K562 (cell line): ENCODE measurements around the gene INPP5E.

Source experiments
- BMI1 ChIP-seq: fragments of 150-350 bp; IDR thresholded peaks from 2 replicates; pipeline ENCODE4 v1.6.1; 2014; ENCODE audit warnings: low read length
- BRD4 ChIP-seq: fragments of 200-600 bp; sonication (generic); IDR thresholded peaks from 2 replicates; pipeline ENCODE4 v1.6.1; 2017; ENCODE audit warnings: inconsistent platforms
- GABPA ChIP-seq: fragments of 200-800 bp; sonication (Bioruptor generic); conservative IDR thresholded peaks from 2 replicates; pipeline ENCODE4 v1.6.1; 2016; ENCODE audit warnings: low read depth, missing genetic modification characterization, missing compliant biosample characterization
- ILK ChIP-seq: fragments of 450-650 bp; IDR thresholded peaks from 2 replicates; pipeline ENCODE4 v1.6.1; 2016; ENCODE audit warnings: missing genetic modification characterization, low read depth, mild to moderate bottlenecking, missing compliant biosample characterization, moderate library complexity, borderline replicate concordance
- JUND ChIP-seq, 2 experiments: IDR thresholded peaks; 2 replicates in 1 of 2; 3 replicates in 1 of 2; pipeline ENCODE4 v1.6.1; 2011; ENCODE audit warnings: borderline replicate concordance in 2 of 2, low read depth in 2 of 2, low read length in 2 of 2, improper control_type of control experiment in 1 of 2, missing biosample characterization in 1 of 2, missing genetic modification characterization in 1 of 2, missing genetic modification reagents in 1 of 2
- POLR2AphosphoS5 ChIP-seq: IDR thresholded peaks from 2 replicates; pipeline ENCODE4 v1.6.1; 2011; ENCODE audit warnings: mild to moderate bottlenecking, low read depth, low read length, moderate library complexity; ENCODE audit not compliant: control insufficient read depth, insufficient read depth
- RNF2 ChIP-seq: sonication (generic); IDR thresholded peaks from 2 replicates; pipeline ENCODE4 v1.6.1; 2016
- TOE1 ChIP-seq, 2 experiments: fragments of 450-650 bp in 1 of 2; sonication (generic) in 1 of 2; formaldehyde crosslinking in 1 of 2; IDR thresholded peaks; 2 replicates each; pipeline versions ENCODE4 v1.7.1 to v1.8.0; 2016 to 2022; ENCODE audit warnings: borderline replicate concordance in 2 of 2, mild to moderate bottlenecking in 2 of 2, antibody characterized with exemption in 1 of 2, inconsistent platforms in 1 of 2, low read depth in 1 of 2, missing genetic modification reagents in 1 of 2, moderate library complexity in 1 of 2
- TF ChIP-seq, protein P1 (sequence below), 3 experiments: IDR thresholded peaks in 2 of 3; conservative IDR thresholded peaks in 1 of 3; 2 replicates each; pipeline ENCODE4 v1.5.1; 2011 to 2012; ENCODE audit warnings: low read length in 3 of 3, mild to moderate bottlenecking in 3 of 3, control low read depth in 2 of 3, improper control_type of control experiment in 1 of 3, inconsistent platforms in 1 of 3, low read depth in 1 of 3, mixed read lengths in 1 of 3, moderate library complexity in 1 of 3; ENCODE audit not compliant: insufficient read depth in 2 of 3
- TF ChIP-seq, protein P2 (sequence below): fragments of 450-650 bp; formaldehyde crosslinking; IDR thresholded peaks from 2 replicates; pipeline ENCODE4 v1.4.0; 2022; ENCODE audit warnings: missing genetic modification characterization

DNA sequence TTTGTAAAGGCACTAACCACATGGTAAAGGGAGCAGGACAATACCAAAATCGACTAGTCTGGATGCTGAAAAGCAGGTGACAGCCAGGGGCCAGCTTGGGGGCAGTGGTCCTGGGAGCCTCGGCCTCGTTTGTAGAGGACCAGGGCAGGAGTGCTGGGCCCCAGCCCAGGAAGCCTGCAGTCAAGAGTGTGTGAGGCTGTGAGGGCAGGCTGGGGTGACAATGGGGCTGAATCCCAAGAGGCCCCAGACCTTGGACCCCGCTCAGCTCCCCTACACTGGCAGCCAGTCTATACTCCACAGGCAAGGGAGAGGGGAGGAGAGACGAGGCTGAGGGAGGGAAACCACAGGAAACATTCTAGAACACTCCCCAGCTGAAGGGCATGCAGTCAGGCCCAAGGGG lies 2.6 kb upstream of the INPP5E start:
- TF ChIP-seq RNF2, result no peak
- no peak for TF ChIP-seq JUND (IDR thresholded peaks at IDR 0.05; ENCODE audit: borderline replicate concordance, low read depth, low read length)
- no peak for TF ChIP-seq JUND (tag; IDR thresholded peaks at IDR 0.05; ENCODE audit: borderline replicate concordance, low read depth, low read length)
- no peak for TF ChIP-seq BMI1
- TF ChIP-seq, protein P1, sequence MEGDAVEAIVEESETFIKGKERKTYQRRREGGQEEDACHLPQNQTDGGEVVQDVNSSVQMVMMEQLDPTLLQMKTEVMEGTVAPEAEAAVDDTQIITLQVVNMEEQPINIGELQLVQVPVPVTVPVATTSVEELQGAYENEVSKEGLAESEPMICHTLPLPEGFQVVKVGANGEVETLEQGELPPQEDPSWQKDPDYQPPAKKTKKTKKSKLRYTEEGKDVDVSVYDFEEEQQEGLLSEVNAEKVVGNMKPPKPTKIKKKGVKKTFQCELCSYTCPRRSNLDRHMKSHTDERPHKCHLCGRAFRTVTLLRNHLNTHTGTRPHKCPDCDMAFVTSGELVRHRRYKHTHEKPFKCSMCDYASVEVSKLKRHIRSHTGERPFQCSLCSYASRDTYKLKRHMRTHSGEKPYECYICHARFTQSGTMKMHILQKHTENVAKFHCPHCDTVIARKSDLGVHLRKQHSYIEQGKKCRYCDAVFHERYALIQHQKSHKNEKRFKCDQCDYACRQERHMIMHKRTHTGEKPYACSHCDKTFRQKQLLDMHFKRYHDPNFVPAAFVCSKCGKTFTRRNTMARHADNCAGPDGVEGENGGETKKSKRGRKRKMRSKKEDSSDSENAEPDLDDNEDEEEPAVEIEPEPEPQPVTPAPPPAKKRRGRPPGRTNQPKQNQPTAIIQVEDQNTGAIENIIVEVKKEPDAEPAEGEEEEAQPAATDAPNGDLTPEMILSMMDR (IDR thresholded peaks at IDR 0.05 in 2 of 3, conservative IDR thresholded peaks at IDR 0.05 in 1 of 3; ENCODE audit: insufficient read depth in 2 of 3, low read depth in 1 of 3, low read length in 3 of 3), result no peak
- TF ChIP-seq GABPA (tag), result no peak
- TF ChIP-seq TOE1 (IDR thresholded peaks at IDR 0.05; ENCODE audit: borderline replicate concordance), result no peak
- TF ChIP-seq TOE1 (CRISPR knock-in tag; IDR thresholded peaks at IDR 0.05; ENCODE audit: borderline replicate concordance, low read depth), result no peak
- TF ChIP-seq ILK (tag), result no peak
- TF ChIP-seq, protein P2, sequence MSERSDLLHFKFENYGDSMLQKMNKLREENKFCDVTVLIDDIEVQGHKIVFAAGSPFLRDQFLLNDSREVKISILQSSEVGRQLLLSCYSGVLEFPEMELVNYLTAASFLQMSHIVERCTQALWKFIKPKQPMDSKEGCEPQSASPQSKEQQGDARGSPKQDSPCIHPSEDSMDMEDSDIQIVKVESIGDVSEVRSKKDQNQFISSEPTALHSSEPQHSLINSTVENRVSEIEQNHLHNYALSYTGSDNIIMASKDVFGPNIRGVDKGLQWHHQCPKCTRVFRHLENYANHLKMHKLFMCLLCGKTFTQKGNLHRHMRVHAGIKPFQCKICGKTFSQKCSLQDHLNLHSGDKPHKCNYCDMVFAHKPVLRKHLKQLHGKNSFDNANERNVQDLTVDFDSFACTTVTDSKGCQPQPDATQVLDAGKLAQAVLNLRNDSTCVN (CRISPR knock-in tag), result no peak
- no peak for TF ChIP-seq BRD4
- no peak for TF ChIP-seq POLR2AphosphoS5
